ENCODE data around the gene WDR37. TPM values are rescaled to one million over a fixed set of nuclear protein-coding genes. Genes with fewer than 3 reads are reported as not detected.

The WDR37 gene
- polyA plus RNA-seq, 3 donors: 7.1 to 33.6 (median 8.6) TPM

DNA sequence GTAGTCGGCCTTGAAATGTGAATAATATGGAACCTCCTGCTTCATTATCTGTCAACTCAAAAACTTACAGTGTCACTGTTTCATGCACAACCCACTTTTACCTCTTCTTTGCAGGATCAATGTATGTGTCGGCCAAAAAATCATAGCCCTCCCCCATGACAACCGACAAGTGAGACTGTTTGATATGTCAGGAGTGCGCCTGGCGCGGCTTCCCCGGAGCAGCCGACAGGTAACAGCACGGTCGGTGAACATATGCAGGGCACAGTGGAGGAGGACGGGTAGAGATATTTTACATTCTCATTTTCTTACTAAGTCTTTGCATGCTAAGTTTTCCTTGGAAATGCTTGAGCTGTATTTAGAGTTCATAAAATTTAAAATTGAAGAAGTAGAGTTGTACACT lies 68.6 kb downstream of the WDR37 start:
- no peak overlapping the region for H3K9ac ChIP-seq (ENCODE audit: insufficient read depth, low read length, poor library complexity, severe bottlenecking)
- no peaks in the 10 kb centered on the region for H3K27me3 ChIP-seq (ENCODE audit: control insufficient read depth in 2 of 2, insufficient read depth in 2 of 2, low read length in 2 of 2)
- Mint-ChIP-seq H3K4me3 (no peak overlapping the region), H3K9me3 (no peaks in the 10 kb centered on the region), H3K4me1 (peaks cover 6% of the 10 kb centered on the region), H3K27ac (no peak overlapping the region), H3K27me3 (ENCODE audit: low read depth in 3 of 3) (no peaks in the 10 kb centered on the region), H3K36me3 (peaks cover 90 to 97% of the 10 kb centered on the region in 2 donors)
- H3K79me2 ChIP-seq (ENCODE audit: insufficient read depth, low read length): peaks cover 8% of the 10 kb centered on the region
- no peak overlapping the region for H3K27ac ChIP-seq (ENCODE audit: low read depth in 1 of 2, low read length in 2 of 2)
- H3K4me3 ChIP-seq (replicated peaks in 1 of 3; ENCODE audit: low read depth in 2 of 3, low read length in 3 of 3): no peak overlapping the region
- peaks cover 75% of the 10 kb centered on the region for H4K20me1 ChIP-seq (ENCODE audit: insufficient read depth, low read length)
- WGBS (ENCODE audit: insufficient coverage): 100% methylated on average over 3 of the region's 11 CpGs
- H3K4me1 ChIP-seq (ENCODE audit: control insufficient read depth in 1 of 2, insufficient read depth in 2 of 2, low read length in 2 of 2): peaks cover 6 to 8% of the 10 kb centered on the region in 2 donors
- H3K9me3 ChIP-seq (replicated peaks in 1 of 2; ENCODE audit: control insufficient read depth in 1 of 2, insufficient read depth in 1 of 2, low read length in 2 of 2): no peaks in the 10 kb centered on the region
- DNase-seq: no peak
- intact Hi-C loops (cut with micrococcal nuclease): no loop called here
- no peak overlapping the region for H3K4me2 ChIP-seq (replicated peaks; ENCODE audit: extremely low read depth, low read length, poor library complexity, severe bottlenecking)
- peaks cover 93 to 99% of the 10 kb centered on the region in 2 donors for H3K36me3 ChIP-seq (replicated peaks in 1 of 2; ENCODE audit: control insufficient read depth in 1 of 2, insufficient read depth in 2 of 2, low read length in 2 of 2)
- TF ChIP-seq, protein P1, sequence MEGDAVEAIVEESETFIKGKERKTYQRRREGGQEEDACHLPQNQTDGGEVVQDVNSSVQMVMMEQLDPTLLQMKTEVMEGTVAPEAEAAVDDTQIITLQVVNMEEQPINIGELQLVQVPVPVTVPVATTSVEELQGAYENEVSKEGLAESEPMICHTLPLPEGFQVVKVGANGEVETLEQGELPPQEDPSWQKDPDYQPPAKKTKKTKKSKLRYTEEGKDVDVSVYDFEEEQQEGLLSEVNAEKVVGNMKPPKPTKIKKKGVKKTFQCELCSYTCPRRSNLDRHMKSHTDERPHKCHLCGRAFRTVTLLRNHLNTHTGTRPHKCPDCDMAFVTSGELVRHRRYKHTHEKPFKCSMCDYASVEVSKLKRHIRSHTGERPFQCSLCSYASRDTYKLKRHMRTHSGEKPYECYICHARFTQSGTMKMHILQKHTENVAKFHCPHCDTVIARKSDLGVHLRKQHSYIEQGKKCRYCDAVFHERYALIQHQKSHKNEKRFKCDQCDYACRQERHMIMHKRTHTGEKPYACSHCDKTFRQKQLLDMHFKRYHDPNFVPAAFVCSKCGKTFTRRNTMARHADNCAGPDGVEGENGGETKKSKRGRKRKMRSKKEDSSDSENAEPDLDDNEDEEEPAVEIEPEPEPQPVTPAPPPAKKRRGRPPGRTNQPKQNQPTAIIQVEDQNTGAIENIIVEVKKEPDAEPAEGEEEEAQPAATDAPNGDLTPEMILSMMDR (IDR thresholded peaks at IDR 0.05): no peak
- no peak overlapping the region for H2AFZ ChIP-seq (ENCODE audit: insufficient read depth, low read depth, low read length, poor library complexity, severe bottlenecking)

DNA sequence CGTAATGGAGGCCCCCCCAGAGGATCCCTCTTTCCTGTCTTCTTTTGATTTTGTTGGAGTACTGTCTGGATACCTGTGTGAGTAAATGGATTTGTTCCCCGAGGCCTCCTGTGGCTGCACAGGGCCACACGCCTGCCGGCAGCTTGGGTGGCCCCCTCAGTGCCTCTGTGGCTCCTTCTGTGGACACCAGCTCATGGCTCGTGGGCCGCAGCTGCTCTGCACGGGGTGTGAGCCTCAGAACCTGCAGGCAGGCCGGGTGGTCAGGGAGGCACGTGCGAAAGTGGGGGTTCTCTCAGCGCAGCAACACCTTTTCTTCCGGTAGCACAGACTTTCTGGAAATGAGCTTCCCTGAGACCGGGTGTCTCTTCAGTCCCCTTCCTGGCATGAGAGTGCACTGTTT lies 70.3 kb downstream of the WDR37 start:
- Mint-ChIP-seq H3K4me3 (no peak overlapping the region), H3K4me1 (peaks cover 6% of the 10 kb centered on the region), H3K9me3 (no peaks in the 10 kb centered on the region), H3K27ac (no peak overlapping the region), H3K36me3 (peaks cover 90 to 97% of the 10 kb centered on the region in 2 donors), H3K27me3 (ENCODE audit: low read depth in 3 of 3) (no peaks in the 10 kb centered on the region)
- intact Hi-C loops (cut with micrococcal nuclease): no loop called here
- peaks cover 93 to 99% of the 10 kb centered on the region in 2 donors for H3K36me3 ChIP-seq (replicated peaks in 1 of 2; ENCODE audit: control insufficient read depth in 1 of 2, insufficient read depth in 2 of 2, low read length in 2 of 2)
- no peak overlapping the region for H3K4me2 ChIP-seq (replicated peaks; ENCODE audit: extremely low read depth, low read length, poor library complexity, severe bottlenecking)
- peaks cover 5% of the 10 kb centered on the region for H3K79me2 ChIP-seq (ENCODE audit: insufficient read depth, low read length)
- no peaks in the 10 kb centered on the region for H3K9me3 ChIP-seq (replicated peaks in 1 of 2; ENCODE audit: control insufficient read depth in 1 of 2, insufficient read depth in 1 of 2, low read length in 2 of 2)
- TF ChIP-seq, protein P1 (IDR thresholded peaks at IDR 0.05): no peak
- H3K27ac ChIP-seq (ENCODE audit: low read depth in 1 of 2, low read length in 2 of 2): no peak overlapping the region
- H2AFZ ChIP-seq (ENCODE audit: insufficient read depth, low read depth, low read length, poor library complexity, severe bottlenecking): no peak overlapping the region
- DNase-seq: no peak
- H3K4me1 ChIP-seq (ENCODE audit: control insufficient read depth in 1 of 2, insufficient read depth in 2 of 2, low read length in 2 of 2): peaks cover 6 to 8% of the 10 kb centered on the region in 2 donors
- H3K9ac ChIP-seq (ENCODE audit: insufficient read depth, low read length, poor library complexity, severe bottlenecking): no peak overlapping the region
- 96% methylated on average over 10 of the region's 13 CpGs for WGBS (ENCODE audit: insufficient coverage)
- no peak overlapping the region for H3K4me3 ChIP-seq (replicated peaks in 1 of 3; ENCODE audit: low read depth in 2 of 3, low read length in 3 of 3)
- H3K27me3 ChIP-seq (ENCODE audit: control insufficient read depth in 2 of 2, insufficient read depth in 2 of 2, low read length in 2 of 2): no peaks in the 10 kb centered on the region
- H4K20me1 ChIP-seq (ENCODE audit: insufficient read depth, low read length): peaks cover 81% of the 10 kb centered on the region
